GM12891 (cell line): ENCODE data around the gene RPL10A.

Experiments used
- POLR2A ChIP-seq: IDR thresholded peaks from 2 replicates; pipeline ENCODE4 v1.6.1; 2011; ENCODE audit warnings: low read depth, low read length, control low read depth
- POLR2AphosphoS5 ChIP-seq: IDR thresholded peaks from 2 replicates; pipeline ENCODE4 v1.6.1; 2011; ENCODE audit warnings: low read depth, low read length, control low read depth

DNA sequence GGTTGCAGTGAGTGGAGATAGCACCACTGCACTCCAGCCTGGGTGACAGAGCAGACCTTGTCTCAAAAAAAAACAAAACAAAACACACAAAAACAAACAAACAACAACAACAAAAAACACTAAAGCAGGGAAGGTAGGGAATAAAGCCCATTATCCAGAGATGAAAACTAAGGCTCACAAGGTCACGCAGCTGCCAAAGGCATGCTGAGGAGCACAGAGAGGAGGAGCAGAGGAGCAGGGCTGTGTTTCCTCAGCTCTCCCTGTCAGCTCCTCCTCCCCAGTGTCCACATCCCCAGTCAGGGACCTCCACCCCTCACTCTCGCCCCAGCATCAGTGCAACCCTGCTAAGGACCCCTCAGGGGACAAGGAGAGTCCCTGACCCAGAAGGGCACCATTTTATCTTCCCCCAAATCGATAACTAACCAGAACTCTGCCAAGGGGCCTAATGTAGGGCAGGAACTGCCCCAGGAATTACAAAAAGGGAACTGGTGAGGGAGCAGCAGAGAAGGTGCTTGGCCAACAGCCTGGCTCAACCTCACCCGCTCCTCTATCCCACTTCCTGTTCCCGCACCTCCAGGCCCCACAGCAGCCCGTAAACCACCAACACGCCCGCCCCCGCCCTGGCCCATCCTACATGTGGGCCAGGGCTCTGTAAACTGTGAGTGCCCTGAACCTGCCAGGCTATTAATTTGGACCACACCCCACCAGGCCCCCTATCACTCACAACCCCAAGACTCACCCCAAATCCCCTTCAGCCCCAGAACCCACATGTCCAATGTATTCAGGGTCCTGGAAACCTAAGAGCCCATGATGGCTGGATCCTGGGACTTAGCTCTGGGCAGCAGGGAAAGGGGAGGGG lies 19.7 kb downstream of the RPL10A start:
- no peak for TF ChIP-seq POLR2A
- no peak for TF ChIP-seq POLR2AphosphoS5
